ENCODE measurements around the gene SLC22A3.

Gene SLC22A3

DNA sequence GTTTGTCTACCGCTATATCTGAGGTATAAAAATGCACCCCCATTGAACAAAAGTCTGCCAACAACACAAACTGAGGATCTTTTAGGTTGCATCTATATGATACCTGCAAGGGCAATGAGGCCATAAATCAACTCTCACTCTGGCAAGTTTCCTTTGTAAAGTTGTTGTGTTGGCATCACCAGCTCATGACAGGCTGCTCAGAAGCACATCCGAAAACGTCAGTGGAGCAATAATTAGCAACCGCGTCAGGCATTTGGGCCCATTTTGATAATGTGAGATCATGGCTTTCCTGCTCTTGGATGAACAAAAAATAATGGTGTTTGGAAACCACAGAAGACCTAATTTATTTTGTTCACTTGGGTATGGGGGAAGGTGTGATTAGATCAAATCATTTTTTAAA lies 12.0 kb upstream of the SLC22A3 start:
- no peak for DNase-seq (ENCODE audit: low spot score)
- TF ChIP-seq, protein P1, sequence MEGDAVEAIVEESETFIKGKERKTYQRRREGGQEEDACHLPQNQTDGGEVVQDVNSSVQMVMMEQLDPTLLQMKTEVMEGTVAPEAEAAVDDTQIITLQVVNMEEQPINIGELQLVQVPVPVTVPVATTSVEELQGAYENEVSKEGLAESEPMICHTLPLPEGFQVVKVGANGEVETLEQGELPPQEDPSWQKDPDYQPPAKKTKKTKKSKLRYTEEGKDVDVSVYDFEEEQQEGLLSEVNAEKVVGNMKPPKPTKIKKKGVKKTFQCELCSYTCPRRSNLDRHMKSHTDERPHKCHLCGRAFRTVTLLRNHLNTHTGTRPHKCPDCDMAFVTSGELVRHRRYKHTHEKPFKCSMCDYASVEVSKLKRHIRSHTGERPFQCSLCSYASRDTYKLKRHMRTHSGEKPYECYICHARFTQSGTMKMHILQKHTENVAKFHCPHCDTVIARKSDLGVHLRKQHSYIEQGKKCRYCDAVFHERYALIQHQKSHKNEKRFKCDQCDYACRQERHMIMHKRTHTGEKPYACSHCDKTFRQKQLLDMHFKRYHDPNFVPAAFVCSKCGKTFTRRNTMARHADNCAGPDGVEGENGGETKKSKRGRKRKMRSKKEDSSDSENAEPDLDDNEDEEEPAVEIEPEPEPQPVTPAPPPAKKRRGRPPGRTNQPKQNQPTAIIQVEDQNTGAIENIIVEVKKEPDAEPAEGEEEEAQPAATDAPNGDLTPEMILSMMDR (IDR thresholded peaks at IDR 0.05; ENCODE audit: extremely low read depth, missing control alignments), result no peak

DNA sequence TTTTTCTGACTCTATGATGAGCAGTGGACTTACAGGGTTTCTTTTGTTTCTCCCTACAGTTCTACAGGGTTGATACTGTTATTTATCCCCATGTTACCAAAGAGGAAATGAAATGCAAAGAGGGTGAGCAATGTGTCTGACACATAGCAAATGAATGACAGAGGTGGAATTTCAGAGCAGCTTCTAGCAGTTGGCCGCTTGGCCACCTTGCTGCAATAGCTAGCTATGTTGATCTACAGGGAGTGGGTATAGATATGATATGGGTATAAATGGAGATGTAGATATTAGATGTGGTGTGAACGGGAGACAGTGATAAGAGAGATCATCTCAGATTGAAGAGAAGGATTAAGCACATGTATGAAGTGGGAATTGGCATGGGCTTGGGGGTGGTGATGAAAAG lies 10.9 kb upstream of the SLC22A3 start:
- TF ChIP-seq, protein P1 (IDR thresholded peaks at IDR 0.05; ENCODE audit: extremely low read depth, missing control alignments), result no peak
- no peak for DNase-seq (ENCODE audit: low spot score)

DNA sequence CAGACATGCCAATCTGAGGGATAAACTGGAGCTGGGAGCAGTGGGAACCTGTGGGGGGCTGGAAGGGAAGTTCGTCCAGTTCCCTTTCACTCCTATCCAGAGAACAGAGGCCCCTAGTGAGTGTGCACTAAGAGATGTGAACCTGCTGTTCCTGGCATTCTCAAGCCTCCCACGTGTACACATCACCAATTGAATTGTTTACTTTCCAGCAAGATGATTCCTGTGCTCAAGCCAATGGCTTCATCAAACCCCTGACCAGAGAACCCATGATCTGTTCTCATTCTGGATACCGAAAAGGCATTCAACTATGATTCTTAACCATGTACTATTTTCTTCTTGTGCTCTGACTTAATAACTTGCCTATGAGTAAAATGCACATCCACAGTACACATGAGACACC lies 10.2 kb upstream of the SLC22A3 start:
- no peak for DNase-seq (ENCODE audit: low spot score)
- TF ChIP-seq, protein P1 (IDR thresholded peaks at IDR 0.05; ENCODE audit: extremely low read depth, missing control alignments), result no peak

DNA sequence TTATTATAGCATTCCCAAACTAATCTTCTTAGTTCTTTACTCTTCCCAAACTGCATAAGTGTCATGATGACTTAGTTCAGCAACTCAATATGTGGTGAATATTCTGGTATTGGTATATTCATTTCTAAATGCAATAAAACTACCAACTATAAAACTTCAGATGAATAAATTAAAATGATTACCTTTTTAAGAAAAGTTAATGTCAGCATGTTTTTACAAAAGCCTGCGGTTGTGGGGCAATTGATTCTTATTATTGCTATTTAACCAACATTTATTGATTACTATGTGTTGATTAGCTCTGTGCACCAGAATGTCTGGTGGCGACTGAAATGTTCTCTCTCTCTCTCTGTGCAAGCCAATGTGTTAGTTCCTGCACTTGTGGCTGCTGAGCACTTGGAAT lies 5.0 kb upstream of the SLC22A3 start:
- DNase-seq (ENCODE audit: low spot score), result no peak
- TF ChIP-seq, protein P1 (IDR thresholded peaks at IDR 0.05; ENCODE audit: extremely low read depth, missing control alignments), result no peak

DNA sequence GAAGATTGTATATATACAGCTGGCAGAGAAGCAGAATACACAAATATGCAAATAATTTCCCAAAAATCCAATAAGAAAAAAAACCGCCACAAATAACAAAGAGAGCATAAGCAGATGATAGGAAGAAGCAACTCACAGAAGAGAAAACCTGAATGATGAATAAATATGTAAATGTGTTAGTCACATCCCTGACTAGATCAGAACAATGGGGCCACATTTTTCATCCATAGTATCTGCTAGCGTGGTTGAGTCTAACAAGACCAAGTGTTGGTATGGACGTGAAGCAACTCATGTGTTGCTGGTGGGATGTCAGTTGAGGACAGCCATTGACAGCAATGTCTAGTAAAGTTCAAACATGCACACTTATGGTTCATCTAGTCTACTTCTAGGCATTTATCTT lies 3.9 kb upstream of the SLC22A3 start:
- TF ChIP-seq, protein P1 (IDR thresholded peaks at IDR 0.05; ENCODE audit: extremely low read depth, missing control alignments), result no peak
- no peak for DNase-seq (ENCODE audit: low spot score)

DNA sequence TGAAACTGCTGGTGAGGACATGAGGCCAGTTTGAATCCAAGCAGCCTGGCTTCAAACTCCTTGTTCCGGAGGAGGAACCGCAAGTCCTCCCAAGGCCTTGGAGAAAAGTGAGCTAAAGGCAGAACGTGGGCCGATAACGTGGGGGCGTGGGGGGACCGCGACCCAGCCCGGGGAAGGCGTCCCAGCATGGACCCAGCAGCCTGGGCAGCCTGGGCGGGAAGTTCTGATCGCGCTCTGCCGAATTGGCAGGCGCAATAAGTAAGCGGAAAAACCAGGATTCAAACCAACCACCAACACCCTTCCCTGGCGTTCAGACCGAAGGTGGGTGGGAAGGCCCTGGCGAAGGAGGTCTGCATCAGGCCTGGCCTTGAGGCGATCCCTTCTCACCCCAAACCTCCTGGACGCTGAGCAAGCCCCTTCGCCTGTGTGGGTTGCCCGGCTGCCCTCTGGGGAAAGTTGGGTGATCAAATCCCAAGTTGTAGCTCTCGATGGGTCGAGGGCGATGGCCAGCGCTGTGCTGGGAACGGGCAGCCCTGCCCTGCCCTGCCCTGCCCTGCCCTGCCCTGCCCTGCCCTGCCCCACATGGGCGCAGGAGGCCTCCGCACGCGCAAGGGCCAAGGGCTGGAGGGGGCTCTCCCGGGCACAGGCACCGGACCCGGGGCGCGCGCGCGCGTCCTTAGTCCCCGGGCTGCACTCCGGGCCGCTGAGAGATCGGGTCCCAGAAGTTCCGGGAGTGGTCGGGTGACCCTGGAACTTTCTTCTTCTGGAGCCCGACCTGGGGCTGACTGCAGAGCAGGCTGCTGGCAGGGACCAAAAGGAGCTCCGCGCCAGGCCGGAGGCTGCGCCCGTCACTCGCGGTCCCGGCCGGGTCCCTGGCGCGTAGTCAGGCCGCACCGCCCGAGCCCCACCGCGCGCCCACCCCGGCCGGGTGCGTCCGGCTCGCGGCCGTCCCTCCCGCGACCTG lies 637 bp upstream of the SLC22A3 start:
- DNase-seq (ENCODE audit: low spot score), result no peak
- TF ChIP-seq, protein P1 (IDR thresholded peaks at IDR 0.05; ENCODE audit: extremely low read depth, missing control alignments), result no peak

DNA sequence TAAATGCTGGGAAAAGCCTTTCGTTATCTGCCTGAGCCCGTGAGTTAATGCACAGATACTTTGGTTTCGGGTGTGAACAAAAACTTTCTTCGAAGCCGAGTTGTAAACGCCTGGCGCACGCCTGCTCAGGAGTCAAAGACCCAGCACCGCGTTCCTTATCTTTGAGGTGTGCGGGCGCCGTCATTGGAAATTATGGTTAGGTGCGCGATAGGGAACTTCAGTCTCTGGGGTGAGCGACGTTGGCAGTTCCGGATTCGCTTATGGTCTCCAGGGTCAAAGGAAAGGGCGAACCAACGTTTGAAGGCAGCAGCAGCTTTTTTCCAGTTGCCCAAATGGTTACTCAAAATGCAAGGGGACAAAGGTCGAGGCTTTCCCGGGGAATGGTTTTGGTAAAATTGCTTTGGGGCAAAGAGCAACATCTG lies 853 bp downstream of the SLC22A3 start:
- TF ChIP-seq, protein P1 (IDR thresholded peaks at IDR 0.05; ENCODE audit: extremely low read depth, missing control alignments), result no peak
- DNase-seq (ENCODE audit: low spot score), result no peak
